BLaER1 (cell line): Measurements from ENCODE around the gene TAS2R46.
"Not testable (repeated sequence)": the region's sequence is repeated elsewhere in the genome, so short reads cannot be mapped to it uniquely, and the experiment has no call there.

ENCODE experiments used
- H3K27ac ChIP-seq: shearing (Covaris generic); formaldehyde crosslinking; 2 replicates; pipeline ENCODE4 v1.8.1; 2022
- H3K27me3 ChIP-seq: shearing (Covaris generic); formaldehyde crosslinking; 2 replicates; pipeline ENCODE4 v1.8.1; 2022
- H3K36me3 ChIP-seq: shearing (Covaris generic); formaldehyde crosslinking; 2 replicates; pipeline ENCODE4 v1.8.1; 2022
- H3K4me1 ChIP-seq: shearing (Covaris generic); formaldehyde crosslinking; 2 replicates; pipeline ENCODE4 v1.8.1; 2022
- H3K4me2 ChIP-seq: shearing (Covaris generic); formaldehyde crosslinking; 2 replicates; pipeline ENCODE4 v1.8.1; 2022
- H3K4me3 ChIP-seq: shearing (Covaris generic); formaldehyde crosslinking; 2 replicates; pipeline ENCODE4 v1.8.1; 2022
- H3K9ac ChIP-seq: shearing (Covaris generic); formaldehyde crosslinking; 2 replicates; pipeline ENCODE4 v1.8.1; 2022
- H3K9me3 ChIP-seq: shearing (Covaris generic); formaldehyde crosslinking; 2 replicates; pipeline ENCODE4 v1.8.1; 2022
- H4K20me1 ChIP-seq: shearing (Covaris generic); formaldehyde crosslinking; 2 replicates; pipeline ENCODE4 v1.8.1; 2022
- Cebpa-rat ChIP-seq: shearing (Covaris generic); IDR thresholded peaks from 2 replicates; pipeline ENCODE4 v1.8.1; 2022

The TAS2R46 gene, protein sequence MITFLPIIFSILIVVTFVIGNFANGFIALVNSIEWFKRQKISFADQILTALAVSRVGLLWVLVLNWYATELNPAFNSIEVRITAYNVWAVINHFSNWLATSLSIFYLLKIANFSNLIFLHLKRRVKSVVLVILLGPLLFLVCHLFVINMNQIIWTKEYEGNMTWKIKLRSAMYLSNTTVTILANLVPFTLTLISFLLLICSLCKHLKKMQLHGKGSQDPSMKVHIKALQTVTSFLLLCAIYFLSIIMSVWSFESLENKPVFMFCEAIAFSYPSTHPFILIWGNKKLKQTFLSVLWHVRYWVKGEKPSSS

DNA sequence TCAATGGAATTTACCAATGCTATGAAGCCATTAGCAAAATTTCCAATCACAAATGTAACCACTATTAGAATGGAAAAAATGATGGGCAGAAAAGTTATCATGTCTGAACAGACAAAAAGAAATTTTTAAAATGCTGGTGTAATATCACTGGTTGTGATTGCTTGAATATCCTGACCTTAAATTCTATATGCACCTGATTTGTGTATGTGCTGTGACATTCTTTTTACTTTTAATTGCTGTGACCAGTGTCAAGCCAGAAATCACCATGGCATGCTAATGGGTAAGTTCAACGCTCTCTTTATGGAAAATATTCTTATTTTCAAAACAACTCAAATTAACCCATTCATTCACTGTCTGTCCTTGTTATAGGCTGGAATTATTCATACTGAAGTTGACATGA, at the start of gene TAS2R46:
TSS of gene TAS2R46 (minus strand) at position 101 of the 400 bp plus-strand sequence. CDS start at position 101, 0 bp downstream.
- H4K20me1 ChIP-seq, H3K9ac ChIP-seq, H3K4me1 ChIP-seq, H3K4me3 ChIP-seq, H3K27ac ChIP-seq, H3K9me3 ChIP-seq, H3K4me2 ChIP-seq, H3K36me3 ChIP-seq, H3K27me3 ChIP-seq: not testable (repeated sequence)

DNA sequence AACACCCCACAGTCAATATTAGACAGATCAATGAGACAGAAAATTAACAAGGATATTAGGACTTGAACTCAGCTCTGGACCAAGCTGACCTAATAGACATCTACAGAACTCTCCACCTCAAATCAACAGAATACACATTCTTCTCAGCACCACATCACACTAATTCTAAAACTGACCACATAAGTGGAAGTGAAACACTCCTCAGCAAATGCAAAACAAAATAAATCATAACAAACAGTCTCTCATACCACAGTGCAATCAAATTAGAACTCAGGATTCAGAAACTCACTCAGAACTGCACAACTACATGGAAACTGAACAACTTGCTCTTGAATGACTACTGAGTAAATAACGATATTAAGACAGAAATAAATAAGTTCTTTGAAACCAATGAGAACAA, 49.1 kb upstream of the TAS2R46 start:
- not testable (repeated sequence) for H3K27ac ChIP-seq, H3K4me1 ChIP-seq, H3K27me3 ChIP-seq, H3K9ac ChIP-seq, H4K20me1 ChIP-seq, H3K4me3 ChIP-seq, H3K4me2 ChIP-seq
- Histone ChIP-seq H3K36me3 (peaks cover 42% of the 10 kb centered on the region), H3K9me3 (peaks cover 64% of the 10 kb centered on the region)

DNA sequence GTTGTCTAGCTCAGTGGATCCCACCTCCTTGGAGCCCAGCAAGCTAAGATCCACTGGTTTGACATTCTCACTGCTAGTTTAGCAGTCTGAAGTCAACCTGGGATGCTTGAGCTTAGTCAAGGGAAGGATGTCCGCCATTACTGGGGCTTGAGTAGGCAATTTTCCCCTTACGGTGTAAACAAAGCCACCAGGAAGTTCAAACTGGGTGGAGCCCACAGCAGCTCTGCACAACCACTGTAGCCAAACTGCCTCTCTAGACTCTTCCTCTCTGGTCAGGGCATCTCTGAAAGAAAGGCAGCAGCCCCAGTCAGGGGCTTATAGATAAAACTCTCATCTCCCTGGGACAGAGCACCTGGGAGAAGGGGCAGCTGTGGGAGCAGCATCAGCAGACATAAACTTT, 46.8 kb upstream of the TAS2R46 start:
- TF ChIP-seq Cebpa-rat, result no peak
- Histone ChIP-seq H3K36me3 (peaks cover 33% of the 10 kb centered on the region), H4K20me1 (no peaks in the 10 kb centered on the region; the same call in 1 of the 2 replicates), H3K27me3 (no peaks in the 10 kb centered on the region), H3K4me2 (no peak overlapping the region), H3K4me3 (no peak overlapping the region), H3K9me3 (peaks cover 50% of the 10 kb centered on the region), H3K27ac (no peak overlapping the region), H3K4me1 (no peaks in the 10 kb centered on the region), H3K9ac (no peak overlapping the region)

DNA sequence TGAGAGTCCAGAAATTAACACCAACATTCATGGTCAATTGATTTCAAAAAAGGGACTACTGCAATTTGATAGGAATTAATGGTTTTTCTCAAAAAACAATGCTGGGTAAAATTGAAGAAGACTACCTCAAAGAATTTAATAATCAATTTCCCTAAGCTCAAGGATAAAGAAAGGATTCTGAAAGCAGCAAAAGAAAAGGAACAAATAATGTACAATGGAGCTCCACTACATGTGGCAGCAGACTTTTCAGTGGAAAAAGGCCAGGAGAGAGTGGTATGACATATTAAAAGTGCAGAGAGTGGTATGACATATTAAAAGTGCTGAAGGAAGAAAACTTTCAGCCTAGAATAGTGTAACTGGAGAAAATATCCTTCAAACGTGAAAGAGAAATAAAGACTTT, 45.6 kb upstream of the TAS2R46 start:
- H3K36me3 ChIP-seq, result peaks cover 33% of the 10 kb centered on the region
- H3K9ac ChIP-seq, result no peak overlapping the region
- H3K27me3 ChIP-seq, result no peaks in the 10 kb centered on the region
- H3K4me1 ChIP-seq, result no peaks in the 10 kb centered on the region
- H3K9me3 ChIP-seq, result peaks cover 42% of the 10 kb centered on the region
- H4K20me1 ChIP-seq, result no peaks in the 10 kb centered on the region; the same call in 1 of the 2 replicates
- H3K4me2 ChIP-seq, result no peak overlapping the region
- no peak for TF ChIP-seq Cebpa-rat
- H3K4me3 ChIP-seq, result no peak overlapping the region
- H3K27ac ChIP-seq, result no peak overlapping the region

DNA sequence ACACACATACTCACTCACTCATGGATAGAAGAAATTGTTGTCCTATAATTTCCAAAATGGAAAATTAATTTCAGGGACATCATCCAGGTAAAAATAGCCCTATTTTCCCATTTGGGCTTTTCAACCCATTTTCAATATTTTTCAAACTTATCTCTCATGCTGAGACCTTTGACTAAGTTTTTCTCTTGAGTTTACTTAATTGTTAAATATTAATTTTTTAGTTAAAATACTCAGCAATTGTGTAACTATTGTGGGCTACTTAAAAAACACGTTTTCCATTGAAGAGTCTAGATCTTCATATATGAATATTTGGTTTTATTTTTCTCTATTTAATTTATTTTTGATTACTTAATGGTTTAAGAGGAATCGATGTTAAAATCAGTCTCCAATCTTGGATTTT, 44.2 kb upstream of the TAS2R46 start:
- Histone ChIP-seq H3K9ac (no peak overlapping the region), H3K27me3 (no peaks in the 10 kb centered on the region), H3K9me3 (peaks cover 33% of the 10 kb centered on the region), H3K27ac (no peak overlapping the region), H3K4me2 (no peak overlapping the region), H4K20me1 (no peaks in the 10 kb centered on the region), H3K4me3 (no peak overlapping the region), H3K4me1 (no peaks in the 10 kb centered on the region), H3K36me3 (peaks cover 34% of the 10 kb centered on the region)
- TF ChIP-seq Cebpa-rat, result no peak

DNA sequence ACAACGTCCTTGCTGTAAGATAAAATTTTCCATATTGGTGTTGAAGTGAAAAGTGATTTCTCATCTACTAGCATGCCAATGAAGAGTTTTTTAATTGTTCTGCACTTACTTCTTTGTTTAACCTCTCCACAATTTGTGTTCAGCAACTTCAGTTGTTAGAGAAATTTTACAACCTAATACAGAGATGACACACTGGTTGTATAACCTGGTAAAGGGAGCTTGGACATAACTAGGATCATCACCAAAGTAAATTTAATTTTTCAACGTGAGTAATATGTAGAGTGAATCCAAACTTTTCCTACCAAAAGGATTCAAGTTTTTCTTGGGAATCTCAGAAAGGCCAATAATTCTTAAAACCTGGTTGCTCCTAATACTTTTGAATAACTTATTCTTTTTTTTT, 43.5 kb upstream of the TAS2R46 start:
- TF ChIP-seq Cebpa-rat, result no peak
- H4K20me1 ChIP-seq, result no peaks in the 10 kb centered on the region
- no peak overlapping the region for H3K27ac ChIP-seq
- peaks cover 32% of the 10 kb centered on the region for H3K36me3 ChIP-seq
- peaks cover 29% of the 10 kb centered on the region for H3K9me3 ChIP-seq
- no peaks in the 10 kb centered on the region for H3K4me1 ChIP-seq
- no peak overlapping the region for H3K4me2 ChIP-seq
- H3K4me3 ChIP-seq, result no peak overlapping the region
- H3K9ac ChIP-seq, result no peak overlapping the region
- H3K27me3 ChIP-seq, result no peaks in the 10 kb centered on the region

DNA sequence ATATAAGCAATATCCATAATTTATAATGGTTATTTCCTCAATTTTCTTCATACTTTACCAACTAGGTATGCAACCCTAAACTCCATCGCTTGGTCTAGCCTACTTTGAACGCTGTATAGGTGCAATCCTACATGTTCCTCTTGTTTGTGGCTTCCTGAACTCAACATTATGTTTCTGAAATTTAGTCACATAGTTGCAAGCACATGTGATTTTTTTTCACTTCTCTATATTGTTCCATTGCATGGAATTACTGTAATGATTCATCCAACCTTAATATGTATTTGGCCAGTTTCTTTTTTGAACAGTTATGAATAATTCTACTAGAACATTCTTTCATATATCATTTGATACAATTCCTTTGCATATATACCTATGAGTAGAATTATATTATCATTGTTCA, 32.8 kb upstream of the TAS2R46 start:
- H3K27me3 ChIP-seq, H3K9ac ChIP-seq: not testable (repeated sequence)
- H3K9me3 ChIP-seq, result peaks cover 15% of the 10 kb centered on the region

DNA sequence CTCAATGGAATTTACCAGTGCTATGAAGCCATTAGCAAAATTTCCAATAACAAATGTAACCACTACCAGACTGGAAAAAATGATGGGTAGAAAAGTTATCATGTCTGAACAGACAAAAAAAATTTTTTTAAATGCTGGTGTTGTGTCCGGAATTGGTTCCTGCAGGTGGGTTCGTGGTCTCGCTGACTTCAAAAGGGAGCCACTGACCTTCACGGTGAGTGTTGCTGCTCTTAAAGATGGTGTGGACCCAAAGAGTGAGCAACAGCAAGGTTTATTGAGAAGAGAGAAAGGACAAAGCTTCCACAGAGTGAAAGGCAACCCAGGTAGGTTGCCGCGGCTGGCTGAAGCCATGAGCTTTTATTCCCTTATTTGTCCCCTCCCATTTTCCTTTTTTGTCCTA, 30.0 kb upstream of the TAS2R46 start, which contains the start of gene TAS2R43:
TSS of gene TAS2R43 (minus strand) at position 186 of the 400 bp plus-strand sequence. CDS start at position 102, 84 bp downstream.
- Histone ChIP-seq H3K36me3 (no peaks in the 10 kb centered on the region), H4K20me1 (no peaks in the 10 kb centered on the region), H3K4me2 (no peak within 1 kb of the TSS), H3K4me3 (no peak within 1 kb of the TSS), H3K4me1 (no peaks in the 10 kb centered on the region), H3K27ac (no peak within 1 kb of the TSS), H3K9me3 (no peaks in the 10 kb centered on the region), H3K9ac (no peak within 1 kb of the TSS), H3K27me3 (no peaks in the 10 kb centered on the region)
- TF ChIP-seq Cebpa-rat, result no peak

More for the DNA sequence above, 32.8 kb upstream of the TAS2R46 start:
- not testable (repeated sequence) for H3K36me3 ChIP-seq, H3K4me3 ChIP-seq, H3K4me2 ChIP-seq, H3K4me1 ChIP-seq, H3K27ac ChIP-seq, H4K20me1 ChIP-seq

DNA sequence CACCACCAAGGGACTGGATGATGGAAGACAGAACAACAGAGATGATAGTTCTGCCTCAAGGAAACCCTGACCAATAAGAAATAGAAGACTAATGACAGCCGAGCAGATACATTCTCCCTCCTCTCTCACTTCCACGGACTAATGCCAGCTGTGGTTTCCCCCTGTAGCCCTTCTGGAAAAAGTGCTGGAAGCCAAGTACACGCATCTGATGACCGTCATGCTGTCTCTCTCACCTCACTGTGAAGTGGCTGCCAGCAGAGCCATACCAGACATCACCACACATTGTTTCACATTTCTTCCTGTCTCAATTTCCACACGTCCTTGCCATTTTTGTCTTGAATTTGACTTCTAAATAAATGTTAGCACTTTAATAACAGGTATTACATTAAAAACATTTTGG, 27.2 kb upstream of the TAS2R46 start:
- no peak for TF ChIP-seq Cebpa-rat
- Histone ChIP-seq H3K4me2 (no peak overlapping the region), H3K4me3 (no peak overlapping the region)

DNA sequence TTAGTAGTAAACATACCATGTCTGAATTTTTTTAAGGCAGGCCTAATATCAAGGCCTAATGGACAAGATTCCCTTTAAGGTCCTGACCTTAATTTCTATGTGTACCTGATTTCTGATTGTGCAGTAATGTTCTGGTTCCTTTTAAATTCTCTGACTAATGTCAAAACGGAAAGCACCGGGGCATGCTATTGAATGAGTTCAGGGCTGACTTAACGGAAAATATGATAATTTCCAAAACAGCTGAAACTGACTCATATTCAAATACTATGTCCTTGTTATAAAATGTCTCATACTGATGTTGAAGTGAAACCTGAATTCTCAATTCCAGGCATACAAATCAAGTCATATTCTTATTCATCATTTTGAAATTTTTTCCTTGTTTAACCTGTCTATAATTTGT, 23.3 kb upstream of the TAS2R46 start:
- H3K9me3 ChIP-seq, result peaks cover 9% of the 10 kb centered on the region; the same call in 1 of the 2 replicates
- H3K4me2 ChIP-seq, result no peak overlapping the region
- no peak for TF ChIP-seq Cebpa-rat
- H3K27ac ChIP-seq, result no peak overlapping the region
- H4K20me1 ChIP-seq, result no peaks in the 10 kb centered on the region
- no peak overlapping the region for H3K9ac ChIP-seq
- no peaks in the 10 kb centered on the region for H3K4me1 ChIP-seq
- no peaks in the 10 kb centered on the region for H3K27me3 ChIP-seq
- no peaks in the 10 kb centered on the region for H3K36me3 ChIP-seq
- no peak overlapping the region for H3K4me3 ChIP-seq

More for the DNA sequence above, 27.2 kb upstream of the TAS2R46 start:
- H3K9ac ChIP-seq, result no peak overlapping the region
- H3K27ac ChIP-seq, result no peak overlapping the region
- H3K27me3 ChIP-seq, result no peaks in the 10 kb centered on the region
- H3K9me3 ChIP-seq, result no peaks in the 10 kb centered on the region
- H3K36me3 ChIP-seq, result no peaks in the 10 kb centered on the region
- no peaks in the 10 kb centered on the region for H4K20me1 ChIP-seq
- H3K4me1 ChIP-seq, result no peaks in the 10 kb centered on the region

DNA sequence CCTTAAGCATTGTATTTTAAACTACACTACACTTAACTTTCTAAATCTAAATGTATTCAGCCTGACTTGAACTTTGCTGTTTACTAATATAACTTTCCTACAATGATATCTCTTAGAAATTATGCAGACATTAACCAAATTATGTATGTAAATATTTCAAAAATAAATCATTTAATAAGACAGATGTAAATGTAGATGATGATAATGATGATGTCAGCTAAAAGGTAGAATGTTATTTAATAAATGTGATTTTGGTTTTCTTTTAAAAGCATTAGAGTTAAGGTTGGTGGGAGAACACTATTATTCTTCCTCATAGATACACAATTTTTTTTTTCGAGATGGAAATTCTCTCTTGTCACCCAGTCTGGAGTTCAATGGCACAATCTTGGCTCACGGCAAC, 19.9 kb upstream of the TAS2R46 start:
- H3K4me1 ChIP-seq, result no peaks in the 10 kb centered on the region
- no peaks in the 10 kb centered on the region for H4K20me1 ChIP-seq
- no peak overlapping the region for H3K4me2 ChIP-seq
- peaks cover 9% of the 10 kb centered on the region; the same call in 1 of the 2 replicates for H3K9me3 ChIP-seq
- H3K9ac ChIP-seq, result no peak overlapping the region
- H3K36me3 ChIP-seq, result no peaks in the 10 kb centered on the region
- no peaks in the 10 kb centered on the region for H3K27me3 ChIP-seq
- H3K27ac ChIP-seq, result no peak overlapping the region
- H3K4me3 ChIP-seq, result no peak overlapping the region
- TF ChIP-seq Cebpa-rat, result no peak
